Measurements from ENCODE around the gene NAA10.

DNA sequence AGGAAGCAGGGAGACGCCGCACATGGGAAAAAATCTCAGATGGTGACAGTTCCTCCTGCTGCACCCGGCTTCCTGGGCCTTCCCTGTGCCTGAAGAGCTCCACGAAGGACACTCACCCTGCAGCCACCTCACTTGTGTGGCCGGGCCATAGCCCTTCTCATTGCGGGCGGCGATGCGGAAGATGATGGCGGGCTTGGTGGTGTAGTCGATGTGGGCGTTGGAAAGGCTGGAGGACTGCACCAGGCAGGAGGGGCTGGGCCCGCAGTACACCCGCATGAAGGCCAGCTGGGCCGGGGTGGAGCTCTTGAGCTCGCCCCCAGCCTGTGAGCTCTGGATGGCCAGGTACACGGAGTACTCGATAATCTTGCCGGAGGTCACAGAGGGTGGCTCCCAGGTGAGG, 15.3 kb upstream of the NAA10 start:
- TF ChIP-seq CTCF (IDR thresholded peaks at IDR 0.05) (no peak), POLR2AphosphoS5 (IDR thresholded peaks at IDR 0.05) (no peak)

Data from breast epithelium (tissue), 3 donors.